Ovary (tissue), 3 donors: Measurements from ENCODE around the gene PTPRU.

ENCODE experiments used
- POLR2A ChIP-seq: fragments of 450-650 bp; IDR thresholded peaks from one replicate; pipeline ENCODE4 v1.6.1; 2017; ENCODE audit warnings: antibody characterized with exemption, mild to moderate bottlenecking, moderate library complexity
- TF ChIP-seq, protein P1 (sequence below), 3 donors: fragments of 450-650 bp in 2 of 3; fragments of 200-600 bp in 1 of 3; IDR thresholded peaks; one replicate each; pipeline versions ENCODE4 v1.5.1 to v1.8.0; 2016 to 2022; ENCODE audit warnings: antibody characterized with exemption in 3 of 3, mild to moderate bottlenecking in 1 of 3
- donor health status: DM: no; HTN: no; CAD: no.

DNA sequence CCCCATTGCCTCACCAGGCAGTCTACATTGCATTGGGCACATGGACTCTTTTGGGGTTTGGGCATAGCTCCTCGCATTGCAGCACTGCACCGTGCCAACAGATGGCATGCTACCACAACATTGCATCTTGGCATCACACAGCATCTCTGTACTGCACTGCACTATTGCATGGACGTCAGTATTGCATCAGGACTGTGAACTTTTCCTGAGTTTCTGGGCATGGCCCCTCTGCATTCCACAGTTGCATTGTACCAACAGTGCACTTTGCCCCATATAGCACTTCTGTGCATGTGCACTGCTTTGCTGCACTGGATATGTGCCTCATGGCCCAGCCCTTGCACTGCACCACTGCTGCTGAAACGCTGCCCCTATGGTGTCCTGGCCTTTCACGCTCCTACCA is 9.6 kb downstream of the PTPRU start:
- TF ChIP-seq, protein P1, sequence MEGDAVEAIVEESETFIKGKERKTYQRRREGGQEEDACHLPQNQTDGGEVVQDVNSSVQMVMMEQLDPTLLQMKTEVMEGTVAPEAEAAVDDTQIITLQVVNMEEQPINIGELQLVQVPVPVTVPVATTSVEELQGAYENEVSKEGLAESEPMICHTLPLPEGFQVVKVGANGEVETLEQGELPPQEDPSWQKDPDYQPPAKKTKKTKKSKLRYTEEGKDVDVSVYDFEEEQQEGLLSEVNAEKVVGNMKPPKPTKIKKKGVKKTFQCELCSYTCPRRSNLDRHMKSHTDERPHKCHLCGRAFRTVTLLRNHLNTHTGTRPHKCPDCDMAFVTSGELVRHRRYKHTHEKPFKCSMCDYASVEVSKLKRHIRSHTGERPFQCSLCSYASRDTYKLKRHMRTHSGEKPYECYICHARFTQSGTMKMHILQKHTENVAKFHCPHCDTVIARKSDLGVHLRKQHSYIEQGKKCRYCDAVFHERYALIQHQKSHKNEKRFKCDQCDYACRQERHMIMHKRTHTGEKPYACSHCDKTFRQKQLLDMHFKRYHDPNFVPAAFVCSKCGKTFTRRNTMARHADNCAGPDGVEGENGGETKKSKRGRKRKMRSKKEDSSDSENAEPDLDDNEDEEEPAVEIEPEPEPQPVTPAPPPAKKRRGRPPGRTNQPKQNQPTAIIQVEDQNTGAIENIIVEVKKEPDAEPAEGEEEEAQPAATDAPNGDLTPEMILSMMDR (IDR thresholded peaks at IDR 0.05): no peak
- TF ChIP-seq POLR2A: no peak
